Right forelimb (tissue), 1 donor: Measurements from ENCODE around the gene KIFAP3.
A peak's percentile ranks its signal among the peaks of the same experiment; 100 is the strongest.
"Not testable (repeated sequence)": the region's sequence is repeated elsewhere in the genome, so short reads cannot be mapped to it uniquely, and the experiment has no call there.

ENCODE experiments used
- DNase-seq: peaks from one replicate; pipeline ENCODE4 v3.0.0-alpha.2; 2018

The KIFAP3 gene

DNA sequence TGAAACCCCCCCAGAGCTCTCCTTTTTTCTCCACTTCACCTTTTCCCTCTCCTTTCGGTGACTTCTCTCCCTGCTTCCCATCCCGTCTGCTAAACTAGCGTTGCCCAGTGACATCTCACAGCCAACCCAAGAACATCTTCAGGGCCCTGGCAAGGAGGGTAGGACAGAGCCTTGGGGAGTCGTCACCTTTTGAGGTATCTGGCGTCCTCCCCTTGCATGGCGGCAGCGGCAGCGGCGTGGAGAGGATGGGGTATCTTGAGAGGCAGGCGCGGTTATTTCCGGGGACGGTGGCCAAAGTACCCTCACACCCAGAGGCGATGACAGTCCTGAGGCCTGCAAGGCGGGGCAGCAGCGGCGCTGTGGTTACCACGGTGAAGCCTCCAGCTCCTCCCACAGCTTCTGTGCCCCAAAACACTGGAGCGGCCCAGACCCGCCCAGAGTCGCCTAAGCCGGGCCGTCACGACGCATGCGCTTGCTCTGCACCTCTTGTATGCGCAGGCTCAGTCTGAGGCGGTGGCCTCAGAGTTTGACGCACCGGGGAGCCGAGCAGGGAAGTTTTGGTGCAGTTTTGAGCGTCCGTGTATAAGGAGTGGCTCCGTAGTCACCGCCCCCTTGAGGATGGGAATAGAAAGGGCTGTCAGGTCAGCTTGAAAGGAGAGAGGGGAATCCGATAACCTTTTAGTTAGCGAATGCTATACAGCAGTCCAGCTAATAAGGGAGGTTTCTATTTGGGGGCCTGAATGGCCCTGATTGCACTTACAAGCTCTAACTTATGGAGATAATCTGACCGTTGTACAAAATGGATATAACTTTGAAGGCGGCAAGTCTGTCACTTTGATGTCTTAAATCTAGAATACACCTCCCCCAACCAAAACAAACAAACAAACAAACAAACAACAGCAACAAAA is at the start of gene KIFAP3:
Gene KIFAP3 (minus strand): TSS at position 446 of the 908 bp plus-strand sequence. CDS start 228 bp downstream, at position 218.
- peak; percentile 96 for DNase-seq

DNA sequence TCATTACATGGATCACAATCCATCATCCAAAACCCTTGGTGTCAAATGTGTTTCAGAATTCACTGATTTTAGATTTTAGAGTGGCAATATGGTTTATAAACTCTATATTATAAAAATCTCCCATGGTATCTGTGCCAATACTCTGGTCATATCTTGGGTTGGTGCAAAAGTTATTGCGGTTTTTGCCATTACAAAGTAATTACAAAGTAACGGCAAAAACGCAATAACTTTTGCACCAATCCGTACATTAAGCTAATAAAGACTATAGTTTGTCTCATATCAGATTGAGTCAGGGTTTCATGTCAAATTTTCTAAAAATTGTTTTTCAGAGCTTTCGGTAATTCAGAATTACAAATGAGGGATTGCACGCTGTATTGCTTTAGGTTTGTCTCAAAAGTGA is 47.9 kb upstream of the KIFAP3 start:
- no peak for DNase-seq

DNA sequence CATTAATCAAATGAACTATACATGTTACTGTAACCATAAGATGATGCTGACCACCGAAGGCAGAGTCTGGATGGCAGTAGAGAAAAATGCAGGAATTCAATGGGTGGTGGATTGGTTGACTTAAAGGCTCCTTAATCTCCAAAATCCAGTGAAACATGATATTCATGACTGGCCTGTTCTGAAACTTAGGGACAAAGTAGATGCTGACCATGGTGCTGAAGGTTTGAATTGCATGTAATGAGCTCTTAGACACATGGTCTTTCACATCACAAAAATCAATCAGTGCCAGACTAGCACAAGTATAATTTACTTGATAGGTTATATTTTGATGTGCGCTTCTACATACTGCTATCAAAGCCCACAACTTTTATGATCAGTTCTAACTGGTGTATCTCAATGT is 40.4 kb upstream of the KIFAP3 start:
- DNase-seq: no peak

DNA sequence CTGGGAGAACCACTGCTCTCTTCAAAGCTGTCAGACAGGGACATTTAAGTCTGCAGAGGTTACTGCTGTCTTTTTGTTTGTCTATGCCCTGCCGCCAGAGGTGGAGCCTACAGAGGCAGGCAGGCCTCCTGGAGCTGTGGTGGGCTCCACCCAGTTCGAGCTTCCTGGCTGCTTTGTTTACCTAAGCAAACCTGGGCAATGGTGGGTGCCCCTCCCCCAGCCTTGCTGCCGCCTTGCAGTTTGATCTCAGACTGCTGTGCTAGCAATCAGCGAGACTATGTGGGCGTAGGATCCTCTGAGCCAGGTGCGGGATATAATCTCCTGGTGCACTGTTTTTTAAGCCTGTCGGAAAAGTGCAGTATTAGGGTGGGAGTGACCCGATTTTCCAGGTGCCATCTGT is 38.6 kb upstream of the KIFAP3 start:
- not testable (repeated sequence) for DNase-seq

GRCh38 chr1:170097449-170097948 is 23.0 kb upstream of the KIFAP3 start:
- DNase-seq: peak; percentile 41

DNA sequence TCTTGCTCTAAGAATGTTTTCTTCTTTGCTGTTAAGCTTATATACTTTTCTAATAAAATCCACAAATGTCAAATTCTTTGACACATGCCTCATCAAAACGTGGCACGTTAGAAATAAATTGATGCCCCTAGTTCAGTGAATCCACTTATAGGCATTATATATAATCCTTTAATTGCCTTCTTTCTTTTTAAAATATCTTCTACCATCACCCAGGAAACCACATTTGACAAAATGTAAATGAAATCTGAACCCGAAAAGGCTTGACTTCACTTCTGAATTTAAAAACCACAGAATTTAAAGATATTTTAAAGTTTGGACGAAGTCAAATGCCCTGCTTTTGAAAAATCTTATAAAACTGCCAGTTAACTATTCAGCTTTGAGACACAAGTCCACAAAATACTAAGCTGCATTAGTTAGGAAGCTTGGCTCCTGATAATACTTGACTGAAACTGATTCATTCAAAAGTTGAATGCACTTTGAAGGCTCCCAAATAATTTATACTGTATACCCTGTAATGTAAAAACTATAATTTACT is 22.4 kb upstream of the KIFAP3 start:
- DNase-seq: no peak

- no peak for DNase-seq
These were observed 21.7 kb upstream of the KIFAP3 start for GRCh38 chr1:170095976-170096748.

DNA sequence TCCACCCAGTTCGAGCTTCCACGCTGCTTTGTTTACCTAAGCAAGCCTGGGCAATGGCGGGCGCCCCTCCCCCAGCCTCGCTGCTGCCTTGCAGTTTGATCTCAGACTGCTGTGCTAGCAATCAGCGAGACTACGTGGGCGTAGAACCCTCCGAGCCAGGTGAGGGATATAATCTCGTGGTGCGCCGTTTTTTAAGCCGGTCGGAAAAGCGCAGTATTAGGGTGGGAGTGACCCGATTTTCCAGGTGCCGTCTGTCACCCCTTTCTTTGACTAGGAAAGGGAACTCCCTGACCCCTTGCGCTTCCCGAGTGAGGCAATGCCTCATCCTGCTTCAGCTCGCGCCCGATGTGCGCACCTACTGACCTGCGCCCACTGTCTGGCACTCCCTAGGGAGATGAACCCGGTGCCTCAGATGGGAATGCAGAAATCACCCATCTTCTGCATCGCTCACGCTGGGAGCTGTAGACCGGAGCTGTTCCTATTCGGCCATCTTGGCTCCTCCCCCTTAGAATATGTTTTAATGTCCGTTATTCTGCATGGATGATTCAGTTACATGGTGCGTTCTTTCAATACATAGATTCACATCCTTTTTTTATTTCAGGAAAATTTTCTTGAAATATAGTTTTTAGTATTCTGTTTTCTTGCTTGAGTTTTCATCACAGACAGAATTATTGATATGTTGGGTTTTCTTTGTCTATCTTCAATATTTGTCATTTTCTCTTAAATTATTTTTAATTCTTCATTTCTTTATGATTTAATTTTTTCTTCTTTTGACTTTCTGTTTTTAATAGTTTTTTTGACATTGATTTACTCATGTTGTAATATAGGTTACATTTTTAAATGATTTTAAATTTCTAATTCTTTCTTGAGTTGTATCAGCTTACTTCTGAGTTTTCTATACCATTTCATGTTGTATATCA is 20.5 kb upstream of the KIFAP3 start:
- not testable (repeated sequence) for DNase-seq

- DNase-seq: no peak
These were observed 12.0 kb upstream of the KIFAP3 start for GRCh38 chr1:170086399-170087032.

- no peak for DNase-seq
These were observed 10.6 kb upstream of the KIFAP3 start for GRCh38 chr1:170085091-170085490.

DNA sequence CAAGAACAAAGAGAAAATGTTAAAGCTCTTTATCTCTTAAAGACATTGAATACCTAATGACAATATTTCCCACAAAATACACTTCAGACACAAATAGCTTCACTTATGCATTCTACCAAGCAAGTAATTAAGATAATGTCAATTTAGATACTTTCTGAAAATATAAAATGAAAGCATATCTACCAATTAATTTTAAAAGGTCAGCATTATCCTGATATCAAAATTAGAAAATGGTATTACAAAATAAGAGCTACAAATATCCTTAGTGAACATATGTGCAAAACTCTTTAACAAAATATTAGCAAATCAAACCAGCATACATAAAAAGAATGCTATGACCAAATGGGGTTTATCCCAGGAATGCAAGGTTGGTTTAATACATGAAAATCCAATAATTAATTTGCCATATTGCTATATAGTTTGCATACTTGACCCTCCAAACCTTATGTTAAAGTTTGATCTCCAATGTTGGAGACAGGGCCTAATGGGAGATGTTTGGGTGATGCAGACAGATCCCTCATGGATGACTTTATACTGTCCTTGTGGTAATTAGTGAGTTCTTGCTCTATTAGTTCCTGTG is 4.2 kb upstream of the KIFAP3 start:
- no peak for DNase-seq

DNA sequence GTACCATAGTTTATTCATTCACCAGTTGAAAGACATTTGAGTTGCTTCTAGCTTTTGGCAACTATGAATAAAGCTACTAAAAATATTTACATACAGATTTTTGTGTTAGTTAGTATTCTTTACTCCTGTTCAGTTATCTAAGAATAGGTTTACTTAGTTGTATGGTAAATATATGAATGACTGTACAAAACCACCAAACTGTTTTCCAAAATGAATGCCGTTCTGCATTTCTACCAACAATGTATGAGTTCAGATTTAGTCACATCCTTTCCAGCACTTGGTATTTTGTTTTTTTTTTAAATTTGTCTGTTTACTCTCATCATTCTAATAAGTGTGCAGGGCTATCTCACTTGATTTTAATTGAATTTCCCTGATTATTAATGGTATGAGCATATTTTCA is 3.4 kb upstream of the KIFAP3 start:
- DNase-seq: no peak

- not testable (repeated sequence) for DNase-seq
These were observed 2.5 kb upstream of the KIFAP3 start for GRCh38 chr1:170076952-170077351.

GRCh38 chr1:170076199-170076598 is 1.7 kb upstream of the KIFAP3 start:
- no peak for DNase-seq

DNA sequence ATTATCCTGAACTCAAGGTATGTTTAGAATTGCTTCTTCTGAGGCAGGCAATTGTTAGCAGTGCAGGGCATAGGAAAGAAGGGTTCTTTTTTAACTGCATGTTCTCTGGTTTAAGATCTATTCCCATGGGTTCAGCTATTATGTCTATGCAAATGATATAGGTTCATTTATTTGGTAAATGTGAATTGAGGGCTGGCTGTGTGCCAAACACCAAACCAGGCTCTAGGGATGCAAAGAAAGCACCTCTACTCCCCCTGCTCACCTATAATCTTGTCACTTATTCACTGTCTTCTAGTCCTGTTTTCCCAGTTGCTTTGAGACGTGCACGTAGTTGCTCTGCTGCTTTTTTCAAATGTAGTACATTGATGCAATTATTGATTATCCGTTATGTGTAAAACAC is 691 bp upstream of the KIFAP3 start:
- no peak for DNase-seq

- no peak for DNase-seq
These were observed 624 bp downstream of the KIFAP3 start for GRCh38 chr1:170073893-170074249.

GRCh38 chr1:170071378-170071777 is 3.1 kb downstream of the KIFAP3 start:
- no peak for DNase-seq

DNA sequence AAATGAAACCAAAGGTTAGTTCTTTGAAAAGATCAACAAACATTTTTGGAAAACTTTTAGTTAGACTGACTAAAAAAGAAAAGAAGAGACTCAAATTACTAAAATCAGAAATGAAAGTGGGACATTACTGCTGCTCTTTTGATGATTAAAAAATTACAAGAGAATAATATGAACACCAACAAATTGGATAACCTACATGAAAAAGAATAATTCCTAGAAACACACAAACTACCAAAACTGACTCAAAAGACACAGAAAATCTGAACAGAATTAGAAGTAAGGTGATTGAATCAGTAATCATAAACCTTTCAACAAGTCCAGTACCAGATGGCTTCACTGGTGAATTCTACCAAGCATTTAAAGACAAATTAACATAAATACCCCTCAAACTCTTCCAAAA is 5.6 kb downstream of the KIFAP3 start:
- DNase-seq: no peak

GRCh38 chr1:170067253-170067819 is 7.2 kb downstream of the KIFAP3 start:
- no peak for DNase-seq

- no peak for DNase-seq
These were observed 9.7 kb downstream of the KIFAP3 start for GRCh38 chr1:170064821-170065220.
